SK-N-SH treated with all-trans-retinoic acid at 6 μM for 48 hours (cell line): ENCODE measurements around the gene PTPRO.

Experiments
- ARNTL ChIP-seq: fragments of 450-650 bp; formaldehyde crosslinking; IDR thresholded peaks from 2 replicates; pipeline ENCODE4 v1.5.0; 2020; ENCODE audit warnings: low read depth, mild to moderate bottlenecking, moderate library complexity, borderline replicate concordance
- BACH2 ChIP-seq: fragments of 250-450 bp; sonication (Bioruptor Pico); IDR thresholded peaks from 2 replicates; pipeline ENCODE4 v1.9.0; 2021; ENCODE audit warnings: mild to moderate bottlenecking, borderline replicate concordance
- CREB5 ChIP-seq: fragments of 250-450 bp; sonication (Bioruptor Pico); IDR thresholded peaks from 2 replicates; pipeline ENCODE4 v1.5.1; 2020; ENCODE audit warnings: low read depth, mild to moderate bottlenecking, moderate library complexity
- CSDC2 ChIP-seq: fragments of 250-450 bp; sonication (Bioruptor Pico); IDR thresholded peaks from 2 replicates; pipeline ENCODE4 v1.5.0; 2020; ENCODE audit warnings: mild to moderate bottlenecking, moderate library complexity
- CSRNP3 ChIP-seq: fragments of 250-450 bp; sonication (Bioruptor Pico); IDR thresholded peaks from 2 replicates; pipeline ENCODE4 v1.5.1; 2021; ENCODE audit warnings: mild to moderate bottlenecking, moderate library complexity
- ESRRG ChIP-seq: fragments of 250-450 bp; sonication (Bioruptor Pico); IDR thresholded peaks from 2 replicates; pipeline ENCODE4 v1.6.1; 2021; ENCODE audit warnings: mild to moderate bottlenecking
- GLIS3 ChIP-seq: fragments of 250-450 bp; sonication (Bioruptor Pico); IDR thresholded peaks from 2 replicates; pipeline ENCODE4 v1.5.0; 2020; ENCODE audit warnings: mild to moderate bottlenecking, moderate library complexity
- PATZ1 ChIP-seq: fragments of 250-450 bp; sonication (Bioruptor Pico); IDR thresholded peaks from 2 replicates; pipeline ENCODE4 v1.8.0; 2020; ENCODE audit warnings: mild to moderate bottlenecking, moderate library complexity, borderline replicate concordance
- PPARA ChIP-seq: fragments of 250-450 bp; sonication (Bioruptor Pico); IDR thresholded peaks from 2 replicates; pipeline ENCODE4 v1.5.0; 2020; ENCODE audit warnings: mild to moderate bottlenecking, borderline replicate concordance
- RARB ChIP-seq: fragments of 250-450 bp; sonication (Bioruptor Pico); IDR thresholded peaks from 2 replicates; pipeline ENCODE4 v1.8.0; 2021; ENCODE audit warnings: mild to moderate bottlenecking, moderate library complexity
- SNAI2 ChIP-seq: fragments of 250-450 bp; sonication (Bioruptor Pico); IDR thresholded peaks from 2 replicates; pipeline ENCODE4 v1.5.0; 2020; ENCODE audit warnings: mild to moderate bottlenecking, moderate library complexity
- TOX ChIP-seq: fragments of 250-450 bp; sonication (Bioruptor Pico); IDR thresholded peaks from 2 replicates; pipeline ENCODE4 v1.8.0; 2021; ENCODE audit warnings: mild to moderate bottlenecking, moderate library complexity, borderline replicate concordance
- ZC3H10 ChIP-seq: fragments of 250-450 bp; sonication (Bioruptor Pico); IDR thresholded peaks from 2 replicates; pipeline ENCODE4 v1.5.1; 2021; ENCODE audit warnings: mild to moderate bottlenecking, moderate library complexity
- ZNF8 ChIP-seq: fragments of 450-650 bp; formaldehyde crosslinking; IDR thresholded peaks from 2 replicates; pipeline ENCODE4 v1.5.0; 2020; ENCODE audit warnings: mild to moderate bottlenecking, moderate library complexity

- TF ChIP-seq PPARA (CRISPR knock-in tag) (no peak), SNAI2 (CRISPR knock-in tag) (0 out of 2 replicates have a peak, but pooled peaks have one; percentile 21), CREB5 (CRISPR knock-in tag) (peak; percentile 56; the same call in 1 of the 2 replicates), PATZ1 (CRISPR knock-in tag) (peak; percentile 75; the same call in 1 of the 2 replicates), ZNF8 (peak; percentile 62; the same call in 1 of the 2 replicates), RARB (CRISPR knock-in tag) (peak; percentile 42; the same call in 1 of the 2 replicates), ARNTL (CRISPR knock-in tag) (no peak), BACH2 (CRISPR knock-in tag) (no peak), CSDC2 (CRISPR knock-in tag) (no peak), GLIS3 (CRISPR knock-in tag) (peak; percentile 97; the same call in 1 of the 2 replicates), ESRRG (CRISPR knock-in tag) (no peak), ZC3H10 (CRISPR knock-in tag) (peak; percentile 87), CSRNP3 (CRISPR knock-in tag) (peak; percentile 29; the same call in 1 of the 2 replicates), TOX (CRISPR knock-in tag) (peak; percentile 96)
Measured at GRCh38 chr12:15278816-15279658, 43.3 kb upstream of the PTPRO start.
